HG02610 (cell line): ENCODE results near the gene TUBB1.

Experiments
- ATAC-seq: cut with Tn5 transposase; IDR thresholded peaks from one replicate; pipeline ENCODE4 v1.9.1; 2021; ENCODE audit warnings: mild to moderate bottlenecking, moderate library complexity; ENCODE audit not compliant: unreplicated experiment

TUBB1 gene

GRCh38 chr20:59042151-59042795, 23.0 kb downstream of the TUBB1 start, which contains the start of gene PRELID3B:
Gene PRELID3B (minus strand): TSS chr20:59042786. CDS start chr20:59042730, 56 bp downstream.
- peak; percentile 22 for ATAC-seq

- ATAC-seq: peak; percentile 95
These were observed 23.8 kb downstream of the TUBB1 start for GRCh38 chr20:59042796-59043631.

GRCh38 chr20:59043698-59044097, 24.5 kb downstream of the TUBB1 start:
- ATAC-seq: no peak

GRCh38 chr20:59044295-59044694, 25.1 kb downstream of the TUBB1 start:
- ATAC-seq: no peak

GRCh38 chr20:59044796-59045195, 25.6 kb downstream of the TUBB1 start:
- no peak for ATAC-seq

- no peak for ATAC-seq
These were observed 27.6 kb downstream of the TUBB1 start for GRCh38 chr20:59046862-59047261.

GRCh38 chr20:59047938-59048680, 28.9 kb downstream of the TUBB1 start:
- ATAC-seq: no peak

- ATAC-seq: no peak
These were observed 29.4 kb downstream of the TUBB1 start for GRCh38 chr20:59048681-59049030.

- ATAC-seq: no peak
These were observed 31.2 kb downstream of the TUBB1 start for GRCh38 chr20:59050437-59050836.

GRCh38 chr20:59051666-59052185, 32.5 kb downstream of the TUBB1 start:
- ATAC-seq: no peak

GRCh38 chr20:59055302-59055701, 36.1 kb downstream of the TUBB1 start:
- ATAC-seq: no peak

GRCh38 chr20:59062081-59062480, 42.9 kb downstream of the TUBB1 start:
- ATAC-seq: no peak

GRCh38 chr20:59063358-59064213, 44.4 kb downstream of the TUBB1 start:
- no peak for ATAC-seq

GRCh38 chr20:59064214-59064722, 45.0 kb downstream of the TUBB1 start:
- no peak for ATAC-seq

- no peak for ATAC-seq
These were observed 49.3 kb downstream of the TUBB1 start for GRCh38 chr20:59068534-59068933.

- ATAC-seq: no peak
These were observed 49.8 kb downstream of the TUBB1 start for GRCh38 chr20:59069026-59069425.

GRCh38 chr20:59071216-59071615, 52.0 kb downstream of the TUBB1 start:
- peak; percentile 76 for ATAC-seq

- no peak for ATAC-seq
These were observed 54.4 kb downstream of the TUBB1 start for GRCh38 chr20:59073582-59073981.

GRCh38 chr20:59074456-59074855, 55.2 kb downstream of the TUBB1 start:
- no peak for ATAC-seq

GRCh38 chr20:59075934-59076508, 56.8 kb downstream of the TUBB1 start:
- no peak for ATAC-seq
